Measurements from ENCODE around the gene HS3ST3B1.

- TF ChIP-seq JUNB (IDR thresholded peaks at IDR 0.05; ENCODE audit: unreplicated experiment) = no peak
- no peak for TF ChIP-seq POLR2AphosphoS5 (IDR thresholded peaks at IDR 0.05; ENCODE audit: low read depth)
- no peak for TF ChIP-seq CTCF (conservative IDR thresholded peaks at IDR 0.05; ENCODE audit: low read depth in 2 of 2)
- TF ChIP-seq EZH2 (IDR thresholded peaks at IDR 0.05; ENCODE audit: low read depth, unreplicated experiment) = no peak
These were observed 97.9 kb downstream of the HS3ST3B1 start for GRCh38 chr17:14398766-14399165.
